ENCODE measurements around the gene SIRPB2.

- no peak for TF ChIP-seq CTCF (optimal IDR thresholded peaks at IDR 0.05 in 1 of 3, IDR thresholded peaks at IDR 0.05 in 1 of 3, conservative IDR thresholded peaks at IDR 0.05 in 1 of 3; ENCODE audit: extremely low read depth in 1 of 3, insufficient read depth in 2 of 3, low read length in 3 of 3)
- no peak for TF ChIP-seq EZH2 (IDR thresholded peaks at IDR 0.05; ENCODE audit: low read length)
Observed at GRCh38 chr20:1505871-1506270, 14.7 kb upstream of the SIRPB2 start.

All from keratinocyte (primary cell).